Liver (tissue), 9 donors: ENCODE data around the gene LCN2. TPM values are rescaled to one million over a fixed set of nuclear protein-coding genes. Genes with fewer than 3 reads are reported as not detected.

Experiments
- DNase-seq: peaks from one replicate; pipeline ENCODE4 v3.0.0-alpha.2; 2017; ENCODE audit warnings: low spot score
- H3K27ac ChIP-seq, 2 donors: one replicate each; pipeline ENCODE4 v1.7.0; 2013; ENCODE audit warnings: inconsistent platforms in 2 of 2, low read length in 2 of 2, control low read depth in 1 of 2, low read depth in 1 of 2, mild to moderate bottlenecking in 1 of 2
- H3K27me3 ChIP-seq, 4 donors: one replicate each; pipeline versions ENCODE4 v1.6.1 to v1.7.0; 2013; ENCODE audit warnings: low read length in 3 of 4, inconsistent platforms in 1 of 4, mild to moderate bottlenecking in 1 of 4, moderate library complexity in 1 of 4; ENCODE audit not compliant: control insufficient read depth in 4 of 4, insufficient read depth in 4 of 4
- H3K36me3 ChIP-seq, 4 donors: one replicate each; pipeline versions ENCODE4 v1.6.1 to v1.7.0; 2013; ENCODE audit warnings: low read length in 3 of 4, mild to moderate bottlenecking in 3 of 4, low read depth in 1 of 4, moderate library complexity in 1 of 4; ENCODE audit not compliant: control insufficient read depth in 4 of 4, insufficient read depth in 3 of 4
- H3K4me1 ChIP-seq, 4 donors: one replicate each; pipeline versions ENCODE4 v1.6.1 to v1.7.0; 2013; ENCODE audit warnings: low read length in 3 of 4, mild to moderate bottlenecking in 3 of 4, moderate library complexity in 1 of 4; ENCODE audit not compliant: control insufficient read depth in 4 of 4, insufficient read depth in 4 of 4
- H3K4me3 ChIP-seq, 3 donors: one replicate each; pipeline versions ENCODE4 v1.6.1 to v1.7.0; 2013; ENCODE audit warnings: low read length in 3 of 3, control low read depth in 1 of 3, low read depth in 1 of 3, mild to moderate bottlenecking in 1 of 3
- H3K9ac ChIP-seq, 2 donors: one replicate each; pipeline ENCODE4 v1.7.0; 2013; ENCODE audit warnings: low read length in 2 of 2, mild to moderate bottlenecking in 2 of 2, moderate library complexity in 2 of 2, control low read depth in 1 of 2, low read depth in 1 of 2
- H3K9me3 ChIP-seq, 4 donors: one replicate each; pipeline versions ENCODE4 v1.6.1 to v1.7.0; 2013; ENCODE audit warnings: low read length in 3 of 4; ENCODE audit not compliant: control insufficient read depth in 4 of 4
- ATF3 ChIP-seq: IDR thresholded peaks from 2 replicates; pipeline ENCODE4 v1.6.1; 2016; ENCODE audit warnings: antibody characterized with exemption
- CTCF ChIP-seq: fragments of 150-350 bp; IDR thresholded peaks from 2 replicates; pipeline ENCODE4 v1.5.1; 2017; ENCODE audit warnings: improper control_type of control experiment, low read depth, low read length; ENCODE audit not compliant: missing input control
- EGR1 ChIP-seq, 2 donors: IDR thresholded peaks; 2 replicates each; pipeline ENCODE4 v1.6.1; 2016 to 2018; ENCODE audit warnings: antibody characterized with exemption in 2 of 2, low read depth in 2 of 2
- FOXA1 ChIP-seq: IDR thresholded peaks from 2 replicates; pipeline ENCODE4 v1.6.1; 2016; ENCODE audit warnings: antibody characterized with exemption
- FOXA2 ChIP-seq: IDR thresholded peaks from 2 replicates; pipeline ENCODE4 v1.6.1; 2016; ENCODE audit warnings: antibody characterized with exemption
- GABPA ChIP-seq, 2 donors: IDR thresholded peaks in 1 of 2; conservative IDR thresholded peaks in 1 of 2; 2 replicates each; pipeline ENCODE4 v1.6.1; 2016; ENCODE audit warnings: antibody characterized with exemption in 2 of 2, mild to moderate bottlenecking in 1 of 2, moderate library complexity in 1 of 2
- HNF4A ChIP-seq, 2 donors: conservative IDR thresholded peaks; 2 replicates each; pipeline ENCODE4 v1.6.1; 2016; ENCODE audit warnings: antibody characterized with exemption in 2 of 2, mild to moderate bottlenecking in 2 of 2
- HNF4G ChIP-seq: IDR thresholded peaks from 2 replicates; pipeline ENCODE4 v1.6.1; 2016; ENCODE audit warnings: antibody characterized with exemption
- JUND ChIP-seq, 2 donors: IDR thresholded peaks; 2 replicates each; pipeline ENCODE4 v1.6.1; 2016; ENCODE audit warnings: antibody characterized with exemption in 2 of 2
- MAX ChIP-seq: IDR thresholded peaks from 2 replicates; pipeline ENCODE4 v1.6.1; 2016; ENCODE audit warnings: antibody characterized with exemption
- NR2F2 ChIP-seq: IDR thresholded peaks from 2 replicates; pipeline ENCODE4 v1.6.1; 2016; ENCODE audit warnings: antibody characterized with exemption
- RAD21 ChIP-seq, 2 donors: IDR thresholded peaks; 2 replicates each; pipeline ENCODE4 v1.6.1; 2016; ENCODE audit warnings: antibody characterized with exemption in 2 of 2, mild to moderate bottlenecking in 2 of 2
- REST ChIP-seq: IDR thresholded peaks from 2 replicates; pipeline ENCODE4 v1.6.1; 2016; ENCODE audit warnings: antibody characterized with exemption, mild to moderate bottlenecking
- RXRA ChIP-seq, 2 donors: IDR thresholded peaks; 2 replicates each; pipeline ENCODE4 v1.6.1; 2017 to 2018; ENCODE audit warnings: antibody characterized with exemption in 2 of 2, mild to moderate bottlenecking in 1 of 2
- SP1 ChIP-seq: IDR thresholded peaks from 2 replicates; pipeline ENCODE4 v1.6.1; 2018; ENCODE audit warnings: antibody characterized with exemption, mild to moderate bottlenecking
- TAF1 ChIP-seq: conservative IDR thresholded peaks from 2 replicates; pipeline ENCODE4 v1.6.1; 2016; ENCODE audit warnings: antibody characterized with exemption, mild to moderate bottlenecking
- YY1 ChIP-seq: IDR thresholded peaks from 2 replicates; pipeline ENCODE4 v1.6.1; 2016; ENCODE audit warnings: antibody characterized with exemption, mild to moderate bottlenecking
- ZBTB33 ChIP-seq: IDR thresholded peaks from 2 replicates; pipeline ENCODE4 v1.6.1; 2016; ENCODE audit warnings: antibody characterized with exemption
- WGBS: extraction: QIAGEN DNeasy Blood & Tissue Kit; methylation state at CpG from one replicate; pipeline ENCODE4 v1.1.7; 2013; 5-methylcytosine and 5-hydroxymethylcytosine counted together
- polyA plus RNA-seq, 2 donors: library from polyadenylated mRNA; stranded (reverse) in 1 of 2; unstranded in 1 of 2; fragments of 200-250 nt in 1 of 2; fragments of >200 nt in 1 of 2; fragmentation: Nextera tagmentation in 1 of 2; extraction: Ambion mirVana in 1 of 2; gene quantifications; one replicate each; pipeline versions ENCODE4 v1.2.1 to v1.2.3, GENCODE V29; 2013 to 2015
- total RNA-seq, 2 donors: library from RNA; depleted of rRNA; stranded (reverse); fragments of >200 nt; gene quantifications; one replicate each; pipeline ENCODE4 v1.2.3, GENCODE V29; 2014
- donor health status: healthy.
- donor health status: healthy.
- donor health status: healthy.
- donor health status: healthy.
- donor health status: healthy.

Gene LCN2
- total and polyA plus RNA-seq, 4 donors = 7.0 to 64.5 (median 10.4) TPM

- no peak for DNase-seq
- Histone ChIP-seq H3K36me3 (no peaks in the 10 kb centered on the region), H3K27ac (no peak overlapping the region), H3K9me3 (no peaks in the 10 kb centered on the region), H3K27me3 (no peaks in the 10 kb centered on the region), H3K4me1 (no peaks in the 10 kb centered on the region), H3K9ac (no peak overlapping the region), H3K4me3 (no peak overlapping the region)
- 90% methylated on average over 2 of the region's 2 CpGs for WGBS
- TF ChIP-seq FOXA2 = no peak
- TF ChIP-seq TAF1 = no peak
- TF ChIP-seq HNF4A (conservative IDR thresholded peaks at IDR 0.05) = no peak
- TF ChIP-seq MAX = no peak
- no peak for TF ChIP-seq NR2F2
- no peak for TF ChIP-seq RXRA (IDR thresholded peaks at IDR 0.05)
- no peak for TF ChIP-seq HNF4G
- no peak for TF ChIP-seq YY1
- no peak for TF ChIP-seq EGR1 (IDR thresholded peaks at IDR 0.05; ENCODE audit: low read depth in 2 of 2)
- no peak for TF ChIP-seq ZBTB33
- no peak for TF ChIP-seq GABPA (IDR thresholded peaks at IDR 0.05 in 1 of 2, conservative IDR thresholded peaks at IDR 0.05 in 1 of 2)
- TF ChIP-seq FOXA1 = no peak
- TF ChIP-seq RAD21 (IDR thresholded peaks at IDR 0.05) = no peak
- TF ChIP-seq REST = no peak
- TF ChIP-seq ATF3 = no peak
- no peak for TF ChIP-seq SP1
- no peak for TF ChIP-seq JUND (IDR thresholded peaks at IDR 0.05)
- TF ChIP-seq CTCF = no peak
Measured at GRCh38 chr9:128142596-128142995, 6.7 kb upstream of the LCN2 start.
